Esophagus squamous epithelium (tissue), 5 donors: ENCODE measurements around the gene ANXA5. TPM values are rescaled to one million over a fixed set of nuclear protein-coding genes. Genes with fewer than 3 reads are reported as not detected.

Source experiments
- DNase-seq: peaks from one replicate; lab custom pipeline; 2025; lab: John Stamatoyannopoulos, UW
- H3K27ac ChIP-seq, 4 donors: fragments of 200-600 bp; sonication (generic); one replicate each; pipeline ENCODE4 v1.5.1; 2016 to 2019; ENCODE audit warnings: mild to moderate bottlenecking in 1 of 4
- H3K27me3 ChIP-seq, 4 donors: fragments of 200-600 bp; sonication (generic); 1 replicate in 3 of 4; 2 replicates in 1 of 4; pipeline versions ENCODE4 v1.5.1 to v1.6.0; 2017 to 2021; ENCODE audit warnings: antibody characterized with exemption in 1 of 4
- H3K36me3 ChIP-seq, 3 donors: fragments of 200-600 bp; sonication (generic); one replicate each; pipeline ENCODE4 v1.5.1; 2016 to 2019
- H3K4me1 ChIP-seq, 3 donors: fragments of 200-600 bp; sonication (generic); one replicate each; pipeline ENCODE4 v1.5.1; 2017 to 2019
- H3K4me3 ChIP-seq, 4 donors: fragments of 200-600 bp; sonication (generic); 1 replicate in 3 of 4; 2 replicates in 1 of 4; pipeline ENCODE4 v1.5.1; 2016 to 2019; ENCODE audit warnings: mild to moderate bottlenecking in 2 of 4, moderate library complexity in 1 of 4
- H3K9me3 ChIP-seq, 3 donors: fragments of 200-600 bp; sonication (generic); one replicate each; pipeline ENCODE4 v1.5.1; 2016 to 2019
- POLR2A ChIP-seq, 4 donors: fragments of 450-650 bp; IDR thresholded peaks; one replicate each; pipeline ENCODE4 v1.6.1; 2017; ENCODE audit warnings: antibody characterized with exemption in 4 of 4, mild to moderate bottlenecking in 4 of 4, moderate library complexity in 3 of 4
- WGBS, 2 donors: methylation state at CpG; one replicate each; pipeline ENCODE4 v1.1.5; 2018; 5-methylcytosine and 5-hydroxymethylcytosine counted together
- intact Hi-C: fragments of 100-400 bp; cut with DNase I; formaldehyde crosslinking; loops from one replicate; pipeline ENCODE4 v1.15.0; 2022
- total RNA-seq, 4 donors: library from RNA; depleted of rRNA; stranded (reverse); fragments of >200 nt; gene quantifications; one replicate each; pipeline ENCODE4 v1.1.0, GENCODE V29; 2016
- TF ChIP-seq, protein P1 (sequence below), 6 experiments: fragments of 450-650 bp in 4 of 6; fragments of 200-600 bp in 2 of 6; sonication (generic) in 2 of 6; IDR thresholded peaks; one replicate each; pipeline ENCODE4 v1.5.1; 2016 to 2019; ENCODE audit warnings: antibody characterized with exemption in 6 of 6, mild to moderate bottlenecking in 4 of 6, moderate library complexity in 4 of 6
- donor health status: DM: yes; HTN: yes; CAD: no.

ANXA5 gene
- total RNA-seq, 4 donors from 2014 or later = 50.4 to 153 (median 117) TPM

DNA sequence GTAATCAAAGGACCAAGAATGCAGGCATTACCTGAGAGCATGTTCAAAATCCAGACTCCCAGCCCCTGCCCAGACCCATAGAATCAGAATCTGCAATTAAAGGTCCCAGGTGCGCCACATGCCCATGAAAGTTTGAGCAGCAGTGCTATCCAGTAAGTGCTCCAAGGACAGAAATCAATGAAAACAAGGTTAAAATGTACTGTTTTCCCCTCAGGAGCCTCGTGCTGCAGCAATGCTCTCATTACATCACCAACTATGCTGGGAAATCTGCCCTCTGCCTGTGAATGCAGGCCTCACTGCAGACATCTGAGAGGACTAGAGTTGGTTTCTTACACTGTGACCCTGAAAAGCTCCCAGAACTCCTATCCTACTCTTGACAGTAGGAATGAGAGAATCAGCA, 21.1 kb downstream of the ANXA5 start:
- no peak overlapping the region for H3K4me3 ChIP-seq
- TF ChIP-seq POLR2A (IDR thresholded peaks at IDR 0.05) = no peak
- TF ChIP-seq, protein P1, sequence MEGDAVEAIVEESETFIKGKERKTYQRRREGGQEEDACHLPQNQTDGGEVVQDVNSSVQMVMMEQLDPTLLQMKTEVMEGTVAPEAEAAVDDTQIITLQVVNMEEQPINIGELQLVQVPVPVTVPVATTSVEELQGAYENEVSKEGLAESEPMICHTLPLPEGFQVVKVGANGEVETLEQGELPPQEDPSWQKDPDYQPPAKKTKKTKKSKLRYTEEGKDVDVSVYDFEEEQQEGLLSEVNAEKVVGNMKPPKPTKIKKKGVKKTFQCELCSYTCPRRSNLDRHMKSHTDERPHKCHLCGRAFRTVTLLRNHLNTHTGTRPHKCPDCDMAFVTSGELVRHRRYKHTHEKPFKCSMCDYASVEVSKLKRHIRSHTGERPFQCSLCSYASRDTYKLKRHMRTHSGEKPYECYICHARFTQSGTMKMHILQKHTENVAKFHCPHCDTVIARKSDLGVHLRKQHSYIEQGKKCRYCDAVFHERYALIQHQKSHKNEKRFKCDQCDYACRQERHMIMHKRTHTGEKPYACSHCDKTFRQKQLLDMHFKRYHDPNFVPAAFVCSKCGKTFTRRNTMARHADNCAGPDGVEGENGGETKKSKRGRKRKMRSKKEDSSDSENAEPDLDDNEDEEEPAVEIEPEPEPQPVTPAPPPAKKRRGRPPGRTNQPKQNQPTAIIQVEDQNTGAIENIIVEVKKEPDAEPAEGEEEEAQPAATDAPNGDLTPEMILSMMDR (IDR thresholded peaks at IDR 0.05) = no peak
- 77 to 86% methylated on average over 2 of the region's 2 CpGs for WGBS, 2 donors
- intact Hi-C loops = no loop called here
- no peak for DNase-seq
- no peaks in the 10 kb centered on the region for H3K27me3 ChIP-seq
- no peaks in the 10 kb centered on the region for H3K9me3 ChIP-seq
- peaks cover 3 to 98% (median 12%) of the 10 kb centered on the region in 3 donors for H3K36me3 ChIP-seq
- H3K27ac ChIP-seq = no peak overlapping the region
- no peaks in the 10 kb centered on the region for H3K4me1 ChIP-seq

DNA sequence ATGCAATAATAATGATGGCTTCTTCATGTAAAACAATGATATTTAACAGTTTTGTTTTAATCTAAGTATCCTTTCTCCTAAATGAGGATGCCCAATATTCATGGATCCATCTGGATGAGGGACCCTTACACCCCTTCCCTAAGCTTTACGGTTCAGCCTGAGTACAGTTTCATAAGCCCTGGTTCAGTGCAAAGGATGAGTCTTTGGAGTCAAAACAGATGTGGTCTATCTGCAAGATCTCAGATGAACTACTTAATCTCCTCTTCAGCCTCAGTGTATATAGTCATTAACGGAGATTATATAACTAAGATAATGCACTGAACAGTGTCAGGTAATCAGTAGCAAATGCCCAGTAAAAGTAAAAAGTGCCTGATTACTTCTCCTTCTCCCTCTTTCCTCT, 22.1 kb downstream of the ANXA5 start:
- Histone ChIP-seq H3K9me3 (no peaks in the 10 kb centered on the region), H3K4me1 (no peaks in the 10 kb centered on the region), H3K27ac (no peak overlapping the region), H3K27me3 (no peaks in the 10 kb centered on the region), H3K4me3 (no peak overlapping the region), H3K36me3 (peaks cover 3 to 98% (median 12%) of the 10 kb centered on the region in 3 donors)
- DNase-seq = no peak
- TF ChIP-seq, protein P1 (IDR thresholded peaks at IDR 0.05) = no peak
- no peak for TF ChIP-seq POLR2A (IDR thresholded peaks at IDR 0.05)
- 88 to 94% methylated on average over 2 of the region's 2 CpGs for WGBS, 2 donors
- intact Hi-C loops = no loop called here

DNA sequence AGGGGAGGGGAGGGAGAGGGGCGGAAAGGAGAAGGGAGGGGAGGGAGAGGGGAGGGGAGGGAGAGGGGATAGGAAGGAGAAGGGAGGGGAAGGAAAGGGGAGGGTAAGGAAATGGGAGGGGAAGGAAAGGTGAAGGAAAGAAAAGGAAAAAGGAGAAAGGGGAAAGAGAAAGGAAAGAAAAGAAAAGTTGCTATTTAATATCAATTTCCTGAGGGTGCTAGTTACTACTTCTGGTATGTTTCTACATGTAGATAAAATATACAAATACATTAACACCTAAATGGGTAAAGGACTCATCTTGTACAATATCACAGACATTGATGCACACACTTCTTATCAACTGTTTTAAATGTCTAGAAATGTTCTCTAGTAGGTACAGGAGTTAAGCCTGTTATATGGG, 22.6 kb downstream of the ANXA5 start:
- H3K27ac ChIP-seq = no peak overlapping the region
- no peaks in the 10 kb centered on the region for H3K27me3 ChIP-seq
- no peak overlapping the region for H3K4me3 ChIP-seq
- WGBS, 2 donors = 83% methylated on average over 1 of the region's 1 CpG; no CpG with 5 or more reads in 1 of the 2 donors
- no peaks in the 10 kb centered on the region for H3K4me1 ChIP-seq
- no peak for TF ChIP-seq POLR2A (IDR thresholded peaks at IDR 0.05)
- TF ChIP-seq, protein P1 (IDR thresholded peaks at IDR 0.05) = no peak
- no peak for DNase-seq
- no peaks in the 10 kb centered on the region for H3K9me3 ChIP-seq
- peaks cover 3 to 98% (median 12%) of the 10 kb centered on the region in 3 donors for H3K36me3 ChIP-seq
- intact Hi-C loops = no loop called here

DNA sequence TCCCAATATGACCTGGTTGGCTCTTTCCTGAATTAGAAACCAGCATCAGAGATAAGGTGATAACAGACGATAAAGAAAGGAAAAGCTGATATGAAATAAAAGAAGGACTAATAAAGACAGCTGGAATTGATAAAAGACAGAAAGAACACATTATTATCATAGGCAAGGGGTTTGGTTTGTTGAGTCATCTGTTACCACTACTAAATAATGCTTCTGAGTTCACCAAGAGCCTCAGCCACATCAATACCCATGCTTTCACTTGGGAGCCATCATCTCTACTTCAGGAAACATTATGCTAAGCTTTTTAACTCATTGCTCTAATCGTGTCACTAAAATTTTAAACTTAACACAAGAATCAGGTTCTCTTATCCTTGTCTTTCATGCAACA, 27.6 kb downstream of the ANXA5 start:
- WGBS, 2 donors = 67 to 77% methylated on average over 2 of the region's 2 CpGs

DNA sequence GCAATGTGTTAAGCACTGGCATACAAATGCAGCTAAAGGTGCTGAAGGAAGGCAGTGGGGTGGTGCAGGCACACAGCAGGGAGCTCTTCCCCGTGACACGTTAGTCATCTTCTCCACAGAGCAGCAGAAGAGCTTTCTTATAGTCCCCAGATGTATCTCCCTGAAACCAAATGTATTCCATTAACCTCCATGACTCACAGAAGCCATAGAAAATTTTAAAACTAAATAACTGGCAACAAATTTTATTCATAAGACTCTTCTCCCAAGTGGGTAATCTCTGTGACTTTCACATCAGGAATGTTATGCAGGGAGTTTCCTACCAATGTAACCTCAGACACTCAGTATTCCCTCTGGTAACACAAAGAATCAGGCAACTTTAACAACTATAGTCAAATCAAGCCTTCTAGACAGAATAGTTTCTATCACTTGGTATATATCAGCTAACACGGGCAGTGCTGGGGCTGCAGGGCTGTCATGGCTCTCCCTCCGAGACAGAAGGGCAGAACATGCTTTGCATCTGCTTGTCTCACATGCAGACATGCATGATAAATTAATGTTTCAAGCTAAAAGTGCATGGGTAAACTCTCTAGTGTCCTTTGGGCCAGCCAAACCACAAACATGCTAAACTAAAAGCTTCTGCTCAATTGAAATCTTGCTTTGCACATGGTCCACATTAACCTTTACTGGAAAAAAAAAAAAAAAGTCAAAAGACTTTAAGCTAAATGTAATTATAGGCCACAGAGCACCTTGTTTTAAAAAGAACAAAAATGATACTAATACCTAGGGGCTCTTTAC, 28.2 kb downstream of the ANXA5 start:
- TF ChIP-seq, protein P1 (IDR thresholded peaks at IDR 0.05) = no peak
- no peak for TF ChIP-seq POLR2A (IDR thresholded peaks at IDR 0.05)
- H3K27ac ChIP-seq = no peak overlapping the region
- WGBS, 2 donors = 73 to 78% methylated on average over 3 to 4 of the region's 4 CpGs
- intact Hi-C loops = no loop called here
- no peak overlapping the region for H3K4me3 ChIP-seq
- peaks cover 3 to 84% (median 11%) of the 10 kb centered on the region in 3 donors for H3K36me3 ChIP-seq
- peaks cover 0 to 2% (median 0%) of the 10 kb centered on the region in 3 donors for H3K4me1 ChIP-seq
- DNase-seq = no peak
- no peaks in the 10 kb centered on the region for H3K9me3 ChIP-seq
- no peaks in the 10 kb centered on the region for H3K27me3 ChIP-seq

More for the DNA sequence above, 27.6 kb downstream of the ANXA5 start:
- Histone ChIP-seq H3K27ac (no peak overlapping the region), H3K27me3 (no peaks in the 10 kb centered on the region), H3K4me1 (peaks cover 0 to 2% (median 0%) of the 10 kb centered on the region in 3 donors), H3K4me3 (no peak overlapping the region), H3K36me3 (peaks cover 3 to 84% (median 11%) of the 10 kb centered on the region in 3 donors), H3K9me3 (no peaks in the 10 kb centered on the region)
- intact Hi-C loops = no loop called here
- TF ChIP-seq POLR2A (IDR thresholded peaks at IDR 0.05) = no peak
- TF ChIP-seq, protein P1 (IDR thresholded peaks at IDR 0.05) = no peak
- no peak for DNase-seq
